CD4-positive, alpha-beta T cell (primary cell): Measurements from ENCODE around the gene AKAP8L. TPM values are rescaled to one million over a fixed set of nuclear protein-coding genes. Genes with fewer than 3 reads are reported as not detected.

Experiments used
- ATAC-seq: fragments of 200-7000 bp; cut with Tn5 transposase; one replicate; pipeline ENCODE4 v1.10.0; 2022; ENCODE audit warnings: mild to moderate bottlenecking; ENCODE audit not compliant: poor library complexity
- CTCF ChIA-PET: fragments of 350-600 bp; sonication (Branson Sonifier 250); formaldehyde crosslinking; loops from one replicate; lab custom pipeline; 2021; ENCODE audit warnings: antibody characterized with exemption, inconsistent platforms; lab: Charles Lee
- POLR2A ChIA-PET: fragments of 350-600 bp; sonication (Branson Sonifier 250); formaldehyde crosslinking; loops from one replicate; lab custom pipeline; 2021; ENCODE audit warnings: antibody characterized with exemption, inconsistent platforms; lab: Charles Lee
- DNase-seq, 14 experiments: peaks; one replicate each; pipeline ENCODE4 v3.0.0-alpha.2; 2013 to 2020; ENCODE audit warnings: mixed read lengths in 2 of 14
- H3K27ac ChIP-seq, 2 donors: one replicate each; pipeline versions ENCODE4 v1.5.1 to v1.7.0; 2013; ENCODE audit warnings: low read length in 2 of 2, low read depth in 1 of 2, mild to moderate bottlenecking in 1 of 2
- H3K27me3 ChIP-seq, 2 experiments: 1 replicate in 1 of 2; 2 replicates in 1 of 2; pipeline versions ENCODE4 v1.6.1 to v1.7.0; 2013; ENCODE audit warnings: low read length in 2 of 2, control low read depth in 1 of 2, mild to moderate bottlenecking in 1 of 2, moderate library complexity in 1 of 2; ENCODE audit not compliant: insufficient read depth in 2 of 2, control insufficient read depth in 1 of 2
- H3K36me3 ChIP-seq: one replicate; pipeline ENCODE4 v1.6.1; 2013; ENCODE audit warnings: low read length, control low read depth; ENCODE audit not compliant: insufficient read depth
- H3K4me1 ChIP-seq: one replicate; pipeline ENCODE4 v1.6.1; 2013; ENCODE audit warnings: low read length, control low read depth; ENCODE audit not compliant: insufficient read depth
- H3K4me3 ChIP-seq: one replicate; pipeline ENCODE4 v1.5.1; 2013; ENCODE audit warnings: mild to moderate bottlenecking, low read length, moderate library complexity
- H3K9me3 ChIP-seq, 2 experiments: 1 replicate in 1 of 2; 2 replicates in 1 of 2; pipeline versions ENCODE4 v1.6.1 to v1.7.0; 2013; ENCODE audit warnings: low read length in 2 of 2, mild to moderate bottlenecking in 2 of 2, control low read depth in 1 of 2, moderate library complexity in 1 of 2; ENCODE audit not compliant: control insufficient read depth in 1 of 2, insufficient read depth in 1 of 2
- H3K27ac Mint-ChIP-seq: one replicate; pipeline ENCODE4 v1.8.0; 2020; ENCODE audit warnings: mixed read lengths
- H3K27me3 Mint-ChIP-seq: one replicate; pipeline ENCODE4 v1.8.0; 2021; ENCODE audit warnings: mixed read lengths
- H3K36me3 Mint-ChIP-seq: one replicate; pipeline ENCODE4 v1.8.0; 2021; ENCODE audit warnings: low read depth, mixed read lengths
- H3K4me1 Mint-ChIP-seq: one replicate; pipeline ENCODE4 v1.8.0; 2021; ENCODE audit warnings: low read depth, mixed read lengths
- H3K4me3 Mint-ChIP-seq: one replicate; pipeline ENCODE4 v1.8.0; 2020; ENCODE audit warnings: mild to moderate bottlenecking, mixed read lengths
- H3K9me3 Mint-ChIP-seq: one replicate; pipeline ENCODE4 v1.8.0; 2020; ENCODE audit warnings: mixed read lengths
- CTCF ChIP-seq: fragments of 200-600 bp; IDR thresholded peaks from one replicate; pipeline ENCODE4 v1.8.0; 2022; ENCODE audit warnings: antibody characterized with exemption, mild to moderate bottlenecking
- intact Hi-C, 2 experiments: fragments of 100-400 bp; cut with DNase I in 1 of 2; cut with micrococcal nuclease in 1 of 2; formaldehyde crosslinking; loops; one replicate each; pipeline versions ENCODE4 v1.15.1 to v1.9.0; 2023 to 2025; cut with DNase I, micrococcal nuclease
- total RNA-seq, 174 experiments: library from RNA in 2 of 174; stranded (reverse) in 2 of 174; gene quantifications; one replicate each; pipeline ENCODE4 v1.2.3 and lab custom pipeline; 2021 to 2026

Gene AKAP8L
- total RNA-seq, 2 experiments from 2014 or later: 157 to 162 TPM

- POLR2A ChIA-PET: interaction anchor here (0.7 kb wide), 1 partner anchor 37 kb away, joined by 3 read pairs; no protein-coding TSS in a partner anchor
- Histone ChIP-seq H3K9me3 (no peaks in the 10 kb centered on the region), H3K4me1 (peaks cover 18% of the 10 kb centered on the region), H3K27me3 (no peaks in the 10 kb centered on the region), H3K36me3 (peaks cover under 1% of the 10 kb centered on the region), H3K4me3 (no peak overlapping the region), H3K27ac (no peak overlapping the region)
- CTCF ChIA-PET: interaction anchor here (1.9 kb wide), 1 partner anchor 37 kb away, joined by 5 read pairs; the partner anchor contains the start of gene AKAP8L
- Mint-ChIP-seq H3K4me3 (peak overlapping the region; percentile 92), H3K4me1 (peaks cover 38% of the 10 kb centered on the region), H3K27ac (peak overlapping the region; percentile 97), H3K36me3 (peaks cover 22% of the 10 kb centered on the region), H3K27me3 (no peaks in the 10 kb centered on the region), H3K9me3 (no peaks in the 10 kb centered on the region)
- intact Hi-C loops: loop anchor here in 1 of 2 experiments (1.0 kb wide), 1 partner anchor 36 kb away; the partner anchor contains the start of gene AKAP8L
- no peak for TF ChIP-seq CTCF
- ATAC-seq (no peak), DNase-seq (no peak)
Measured at GRCh38 chr19:15381864-15382263, 36.9 kb downstream of the AKAP8L start.

GRCh38 chr19:15381429-15381828 is 37.4 kb downstream of the AKAP8L start:
- Mint-ChIP-seq H3K36me3 (peaks cover 18% of the 10 kb centered on the region), H3K4me1 (peaks cover 42% of the 10 kb centered on the region), H3K4me3 (peak overlapping the region; percentile 92), H3K27me3 (no peaks in the 10 kb centered on the region), H3K9me3 (no peaks in the 10 kb centered on the region), H3K27ac (peak overlapping the region; percentile 97)
- DNase-seq (no peak), ATAC-seq (no peak)
- ChIA-PET POLR2A (no interaction called here), CTCF (no interaction called here)
- no peaks in the 10 kb centered on the region for H3K9me3 ChIP-seq
- H3K27me3 ChIP-seq: no peaks in the 10 kb centered on the region
- H3K27ac ChIP-seq: no peak overlapping the region
- H3K36me3 ChIP-seq: peaks cover 3% of the 10 kb centered on the region
- no peak overlapping the region for H3K4me3 ChIP-seq
- H3K4me1 ChIP-seq: peaks cover 22% of the 10 kb centered on the region
- intact Hi-C loops: loop anchor here in 1 of 2 experiments (1.0 kb wide), 1 partner anchor 37 kb away; the partner anchor contains the start of gene AKAP8L
- no peak for TF ChIP-seq CTCF

- intact Hi-C loops: loop anchor here (1.0 to 5.0 kb wide), 9 partner anchors 39 to 177 kb away; partner anchors contain the start of gene BRD4 (in 1 of the 2)
Measured at GRCh38 chr19:15379999-15380647, 38.7 kb downstream of the AKAP8L start.

More at GRCh38 chr19:15379999-15380647, 38.7 kb downstream of the AKAP8L start:
- Histone ChIP-seq H3K4me1 (peaks cover 29% of the 10 kb centered on the region), H3K9me3 (no peaks in the 10 kb centered on the region), H3K4me3 (peak overlapping the region; percentile 75), H3K27ac (peak overlapping the region; percentile 52 to 63), H3K36me3 (peaks cover 9% of the 10 kb centered on the region), H3K27me3 (no peaks in the 10 kb centered on the region)
- DNase-seq (peak in 1 of 14 experiments; percentile 16), ATAC-seq (peak; percentile 23)
- CTCF ChIA-PET: interaction anchor here (1.6 to 3.8 kb wide), 3 partner anchors 39 to 203 kb away, joined by 5 to 34 read pairs (median 15); partner anchors contain the start of gene AKAP8L
- POLR2A ChIA-PET: interaction anchor here (0.6 to 4.6 kb wide), 36 partner anchors 8 to 1280 kb away, joined by 3 to 208 read pairs (median 5); partner anchors contain the start of genes AKAP8L, ASF1B, BRD4 and HSH2D
- Mint-ChIP-seq H3K9me3 (no peaks in the 10 kb centered on the region), H3K27me3 (no peaks in the 10 kb centered on the region), H3K4me1 (peaks cover 45% of the 10 kb centered on the region), H3K27ac (peak overlapping the region; percentile 97), H3K36me3 (peaks cover 18% of the 10 kb centered on the region), H3K4me3 (peak overlapping the region; percentile 100)
- no peak for TF ChIP-seq CTCF
